ENCODE measurements around the gene VIL1. TPM values are rescaled to one million over a fixed set of nuclear protein-coding genes. Genes with fewer than 3 reads are reported as not detected.
A peak's percentile ranks its signal among the peaks of the same experiment; 100 is the strongest.

The VIL1 gene
- total RNA-seq, 3 donors from 2014 or later: 194 to 550 (median 341) TPM

DNA sequence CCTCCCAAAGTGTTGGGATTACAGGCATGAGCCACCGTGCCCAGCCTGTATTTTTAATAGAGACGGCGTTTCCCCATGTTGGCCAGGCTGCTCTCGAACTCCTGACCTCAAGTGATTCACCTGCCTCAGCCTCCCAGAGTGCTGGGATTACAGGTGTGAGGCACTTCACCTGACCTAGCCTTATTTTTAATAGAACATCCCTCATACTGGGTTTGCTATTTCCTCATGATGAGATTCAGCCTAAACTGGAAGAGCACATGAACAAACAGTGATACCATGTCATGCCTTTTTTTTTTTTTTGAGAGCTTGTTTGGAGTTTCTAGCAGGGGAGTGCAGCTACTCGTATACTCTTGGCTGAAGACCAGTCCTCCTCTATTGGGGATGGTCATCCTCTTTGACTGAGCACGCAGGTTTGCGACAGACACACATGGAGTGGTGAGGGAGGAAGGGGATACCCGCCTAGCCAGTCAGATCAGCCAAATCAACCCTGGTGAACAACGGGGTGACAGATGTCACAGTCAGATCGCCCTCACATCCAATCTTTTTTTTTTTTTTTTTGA lies 81.7 kb downstream of the VIL1 start:
- no peak for TF ChIP-seq CTCF (IDR thresholded peaks at IDR 0.05)
- no peaks in the 10 kb centered on the region for H3K36me3 ChIP-seq (ENCODE audit: low read depth)
- H3K4me1 ChIP-seq (ENCODE audit: low read depth): no peaks in the 10 kb centered on the region
- no peak for ATAC-seq
- no peaks in the 10 kb centered on the region for H3K9me3 ChIP-seq
- no peak overlapping the region for H3K4me3 ChIP-seq
- DNase-seq: no peak
- intact Hi-C loops (cut with DNase I, micrococcal nuclease): no loop called here

DNA sequence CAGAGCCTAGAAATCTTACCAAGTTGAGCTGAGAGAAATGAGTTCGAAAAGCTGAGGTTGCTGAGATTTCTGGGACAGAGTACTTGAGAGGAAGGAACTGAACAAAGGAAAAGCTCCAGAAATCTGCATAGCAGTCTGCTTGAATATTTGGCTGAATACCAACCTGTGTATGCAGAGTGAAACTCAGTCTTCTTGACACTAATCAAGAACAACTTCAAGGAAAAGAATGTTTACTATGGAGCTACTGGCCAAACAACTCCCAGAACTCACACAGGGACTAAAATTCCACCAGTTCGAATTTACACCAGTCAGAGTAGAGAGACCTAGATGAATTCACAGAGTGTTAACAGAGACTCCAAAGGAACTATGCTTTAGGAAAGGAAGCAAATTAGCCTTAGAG lies 82.7 kb downstream of the VIL1 start:
- ATAC-seq (no peak), DNase-seq (no peak)
- Histone ChIP-seq H3K9me3 (no peaks in the 10 kb centered on the region), H3K4me1 (ENCODE audit: low read depth) (no peaks in the 10 kb centered on the region), H3K36me3 (ENCODE audit: low read depth) (no peaks in the 10 kb centered on the region), H3K4me3 (no peak overlapping the region)
- no peak for TF ChIP-seq CTCF (IDR thresholded peaks at IDR 0.05)
- intact Hi-C loops (cut with DNase I, micrococcal nuclease): no loop called here

Small RNA genes within 50 kb of the gene (microRNA-seq; reads per million reads assigned to microRNA genes)
- gene MIR26B: 39,111 reads per million, percentile 98 among the genes with 10 or more reads in this experiment

Other genes starting within 250 kb of the VIL1 start
- 100 to 1,000 TPM; 262 to 322 (median 313) TPM for gene ARPC2, start 201.9 kb upstream of the VIL1 start, total RNA-seq
- 1 to 10 TPM in 2 of 3 donors, under 1 TPM in 1; 0.64 to 3.7 (median 3.3) TPM for gene GPBAR1, start 158.1 kb upstream of the VIL1 start, total RNA-seq
- gene AAMP, start 149.0 kb upstream of the VIL1 start, total RNA-seq: 10 to 100 TPM; 80.2 to 97.0 (median 94.1) TPM
- gene PNKD, start 148.6 kb upstream of the VIL1 start, total RNA-seq: 100 to 1,000 TPM in 1 of 3 donors, 10 to 100 TPM in 2; 77.1 to 101 (median 92.1) TPM
- gene TMBIM1, start 126.6 kb upstream of the VIL1 start, total RNA-seq: 100 to 1,000 TPM; 201 to 464 (median 319) TPM
- gene CATIP, start 62.3 kb upstream of the VIL1 start, total RNA-seq: not detected
- 1 to 10 TPM; 1.2 to 7.8 (median 5.3) TPM for gene SLC11A1, start 36.9 kb upstream of the VIL1 start, total RNA-seq
- gene CTDSP1, start 19.3 kb upstream of the VIL1 start, total RNA-seq: 100 to 1,000 TPM; 142 to 221 (median 165) TPM
- 10 to 100 TPM; 11.5 to 14.3 (median 11.6) TPM for gene USP37, start 149.2 kb downstream of the VIL1 start, total RNA-seq
- 10 to 100 TPM; 31.0 to 41.8 (median 37.8) TPM for gene CNOT9, start 149.7 kb downstream of the VIL1 start, total RNA-seq
- 10 to 100 TPM in 1 of 3 donors, 1 to 10 TPM in 2; 1.2 to 41.2 (median 2.2) TPM for gene PLCD4, start 188.8 kb downstream of the VIL1 start, total RNA-seq
- gene ZNF142, start 240.5 kb downstream of the VIL1 start, total RNA-seq: 10 to 100 TPM; 16.4 to 25.0 (median 19.7) TPM
- 10 to 100 TPM; 32.9 to 54.0 (median 39.8) TPM for gene BCS1L, start 240.6 kb downstream of the VIL1 start, total RNA-seq

Measured in mucosa of descending colon (tissue), 3 donors.